ENCODE data around the gene TTLL7.

GRCh38 chr1:84037758-84038611 lies 39.1 kb upstream of the TTLL7 start:
- TF ChIP-seq SMC3 (conservative IDR thresholded peaks at IDR 0.05; ENCODE audit: poor library complexity) (no peak), RAD21 (conservative IDR thresholded peaks at IDR 0.05) (no peak), EZH2 (IDR thresholded peaks at IDR 0.05; ENCODE audit: borderline replicate concordance, insufficient read depth, low read length, poor library complexity, severe bottlenecking) (no peak)
- TF ChIP-seq, protein P1, sequence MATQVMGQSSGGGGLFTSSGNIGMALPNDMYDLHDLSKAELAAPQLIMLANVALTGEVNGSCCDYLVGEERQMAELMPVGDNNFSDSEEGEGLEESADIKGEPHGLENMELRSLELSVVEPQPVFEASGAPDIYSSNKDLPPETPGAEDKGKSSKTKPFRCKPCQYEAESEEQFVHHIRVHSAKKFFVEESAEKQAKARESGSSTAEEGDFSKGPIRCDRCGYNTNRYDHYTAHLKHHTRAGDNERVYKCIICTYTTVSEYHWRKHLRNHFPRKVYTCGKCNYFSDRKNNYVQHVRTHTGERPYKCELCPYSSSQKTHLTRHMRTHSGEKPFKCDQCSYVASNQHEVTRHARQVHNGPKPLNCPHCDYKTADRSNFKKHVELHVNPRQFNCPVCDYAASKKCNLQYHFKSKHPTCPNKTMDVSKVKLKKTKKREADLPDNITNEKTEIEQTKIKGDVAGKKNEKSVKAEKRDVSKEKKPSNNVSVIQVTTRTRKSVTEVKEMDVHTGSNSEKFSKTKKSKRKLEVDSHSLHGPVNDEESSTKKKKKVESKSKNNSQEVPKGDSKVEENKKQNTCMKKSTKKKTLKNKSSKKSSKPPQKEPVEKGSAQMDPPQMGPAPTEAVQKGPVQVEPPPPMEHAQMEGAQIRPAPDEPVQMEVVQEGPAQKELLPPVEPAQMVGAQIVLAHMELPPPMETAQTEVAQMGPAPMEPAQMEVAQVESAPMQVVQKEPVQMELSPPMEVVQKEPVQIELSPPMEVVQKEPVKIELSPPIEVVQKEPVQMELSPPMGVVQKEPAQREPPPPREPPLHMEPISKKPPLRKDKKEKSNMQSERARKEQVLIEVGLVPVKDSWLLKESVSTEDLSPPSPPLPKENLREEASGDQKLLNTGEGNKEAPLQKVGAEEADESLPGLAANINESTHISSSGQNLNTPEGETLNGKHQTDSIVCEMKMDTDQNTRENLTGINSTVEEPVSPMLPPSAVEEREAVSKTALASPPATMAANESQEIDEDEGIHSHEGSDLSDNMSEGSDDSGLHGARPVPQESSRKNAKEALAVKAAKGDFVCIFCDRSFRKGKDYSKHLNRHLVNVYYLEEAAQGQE (IDR thresholded peaks at IDR 0.05; ENCODE audit: borderline replicate concordance): no peak
